Measurements from ENCODE around the gene KIF13A. TPM values are rescaled to one million over a fixed set of nuclear protein-coding genes. Genes with fewer than 3 reads are reported as not detected.

KIF13A gene
- total RNA-seq, 3 donors from 2014 or later (not counting 1 experiment from before 2014, with no cell fraction given): 15.0 to 26.4 (median 19.5) TPM

DNA sequence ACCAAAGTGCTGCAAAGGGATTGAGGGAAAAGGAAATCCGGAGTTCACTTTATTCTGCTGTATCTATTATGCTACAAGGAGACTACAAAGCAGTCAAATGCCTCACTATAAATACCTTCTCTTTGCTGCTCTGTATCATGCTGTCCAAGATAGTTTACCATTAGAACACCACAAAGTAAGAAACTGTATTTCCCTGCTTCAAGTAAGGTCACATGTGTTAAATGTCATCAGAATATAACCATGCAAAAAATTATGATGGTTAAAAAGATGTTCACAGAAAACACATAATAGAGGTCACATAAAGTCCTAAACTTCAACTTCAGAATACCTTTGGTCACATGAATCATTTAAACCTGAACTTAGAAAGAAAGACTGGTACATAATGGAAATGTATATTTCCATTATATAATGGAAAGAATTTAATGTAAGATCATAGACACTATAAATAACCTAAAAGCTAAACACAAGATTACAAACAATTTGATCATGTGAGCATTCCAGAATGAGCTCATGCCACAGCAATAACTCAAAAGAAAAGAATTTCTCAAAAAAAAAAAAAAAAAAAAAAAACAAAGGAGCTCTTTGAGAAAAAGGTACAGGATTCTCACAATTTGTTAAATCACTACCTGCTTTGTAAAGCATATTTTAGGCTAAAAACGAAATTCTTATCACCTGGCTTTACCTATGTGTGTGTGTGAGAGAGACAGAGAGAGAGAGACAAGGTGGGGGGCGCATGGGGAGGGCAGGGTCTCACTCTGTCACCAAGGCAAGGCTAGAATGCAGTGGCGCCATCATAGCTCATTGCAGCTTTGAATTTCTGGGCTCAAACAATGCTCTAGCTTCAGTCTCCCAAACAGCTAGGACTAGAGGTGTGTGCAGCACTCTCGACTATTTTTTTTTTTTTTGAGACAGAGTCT is 58.7 kb downstream of the KIF13A start:
- H3K36me3 Mint-ChIP-seq: no peaks in the 10 kb centered on the region
- intact Hi-C loops (cut with micrococcal nuclease): no loop called here
- DNase-seq (no peak), ATAC-seq (no peak)
- H3K4me3 Mint-ChIP-seq: no peak overlapping the region
- Histone ChIP-seq H3K36me3 (ENCODE audit: control insufficient read depth, insufficient read depth, low read length) (no peaks in the 10 kb centered on the region), H3K27me3 (ENCODE audit: control insufficient read depth, insufficient read depth, low read length) (no peaks in the 10 kb centered on the region), H3K4me3 (ENCODE audit: low read length) (no peak overlapping the region), H3K9me3 (ENCODE audit: control insufficient read depth, insufficient read depth, low read length) (no peaks in the 10 kb centered on the region), H3K4me1 (ENCODE audit: control insufficient read depth, insufficient read depth, low read length) (peaks cover 10% of the 10 kb centered on the region), H3K27ac (ENCODE audit: low read length) (no peak overlapping the region)
- TF ChIP-seq CTCF (IDR thresholded peaks at IDR 0.05): no peak
- no peaks in the 10 kb centered on the region for H3K27me3 Mint-ChIP-seq (ENCODE audit: low read depth in 2 of 2)
- peak overlapping the region; percentile 37 to 62 for H3K27ac Mint-ChIP-seq
- WGBS (ENCODE audit: insufficient coverage): 83% methylated on average over 5 of the region's 5 CpGs
- H3K4me1 Mint-ChIP-seq: peaks cover 32 to 66% of the 10 kb centered on the region in 2 donors
- H3K9me3 Mint-ChIP-seq: no peaks in the 10 kb centered on the region

GRCh38 chr6:17927705-17928104 is 59.7 kb downstream of the KIF13A start:
- intact Hi-C loops (cut with micrococcal nuclease): no loop called here
- no peaks in the 10 kb centered on the region for H3K36me3 ChIP-seq (ENCODE audit: control insufficient read depth, insufficient read depth, low read length)
- no peak for TF ChIP-seq CTCF (IDR thresholded peaks at IDR 0.05)
- ATAC-seq: peak; percentile 82 to 89 (median 87)
- no peaks in the 10 kb centered on the region for H3K9me3 ChIP-seq (ENCODE audit: control insufficient read depth, insufficient read depth, low read length)
- peaks cover 3% of the 10 kb centered on the region for H3K4me1 ChIP-seq (ENCODE audit: control insufficient read depth, insufficient read depth, low read length)
- Mint-ChIP-seq H3K9me3 (no peaks in the 10 kb centered on the region), H3K36me3 (no peaks in the 10 kb centered on the region), H3K27ac (peak overlapping the region; percentile 37 to 62), H3K4me1 (peaks cover 29 to 60% of the 10 kb centered on the region in 2 donors), H3K4me3 (no peak overlapping the region), H3K27me3 (ENCODE audit: low read depth in 2 of 2) (no peaks in the 10 kb centered on the region)
- peak in 1 of 2 donors; percentile 32 for DNase-seq
- 69% methylated on average over 3 of the region's 3 CpGs for WGBS (ENCODE audit: insufficient coverage)
- H3K27me3 ChIP-seq (ENCODE audit: control insufficient read depth, insufficient read depth, low read length): no peaks in the 10 kb centered on the region
- H3K27ac ChIP-seq (ENCODE audit: low read length): no peak overlapping the region
- H3K4me3 ChIP-seq (ENCODE audit: low read length): no peak overlapping the region

DNA sequence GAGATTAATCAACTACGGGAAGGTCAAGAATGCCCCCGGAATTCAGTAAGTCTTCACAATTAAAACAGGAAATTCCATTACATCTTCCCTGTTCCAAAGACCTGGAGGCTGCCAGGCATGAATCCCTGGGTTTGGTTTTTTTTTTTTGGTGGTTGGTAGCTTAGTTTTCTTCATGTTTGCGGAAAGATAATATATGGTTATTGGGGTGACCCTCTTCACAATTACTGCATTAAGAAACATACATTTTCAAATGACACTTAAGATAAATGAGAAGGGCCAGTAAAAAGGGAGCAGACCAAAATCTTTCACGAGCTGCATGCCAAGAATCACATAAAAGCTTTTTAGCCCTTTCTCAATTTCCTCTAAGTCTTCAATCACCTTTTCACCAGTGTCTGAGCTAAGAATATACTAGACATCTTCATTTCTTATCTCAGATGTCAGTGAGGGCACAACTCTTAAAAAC is 64.0 kb downstream of the KIF13A start:
- H3K9me3 ChIP-seq (ENCODE audit: control insufficient read depth, insufficient read depth, low read length): no peaks in the 10 kb centered on the region
- no peaks in the 10 kb centered on the region for H3K36me3 Mint-ChIP-seq
- no peaks in the 10 kb centered on the region for H3K27me3 ChIP-seq (ENCODE audit: control insufficient read depth, insufficient read depth, low read length)
- intact Hi-C loops (cut with micrococcal nuclease): no loop called here
- no peak for DNase-seq
- TF ChIP-seq CTCF (IDR thresholded peaks at IDR 0.05): no peak
- no peaks in the 10 kb centered on the region for H3K4me1 ChIP-seq (ENCODE audit: control insufficient read depth, insufficient read depth, low read length)
- no peak overlapping the region for H3K4me3 Mint-ChIP-seq
- no peak overlapping the region for H3K27ac ChIP-seq (ENCODE audit: low read length)
- no peak for ATAC-seq
- WGBS (ENCODE audit: insufficient coverage): 67% methylated on average over 1 of the region's 4 CpGs
- H3K27ac Mint-ChIP-seq: no peak overlapping the region
- no peaks in the 10 kb centered on the region for H3K9me3 Mint-ChIP-seq
- H3K36me3 ChIP-seq (ENCODE audit: control insufficient read depth, insufficient read depth, low read length): no peaks in the 10 kb centered on the region
- H3K4me3 ChIP-seq (ENCODE audit: low read length): no peak overlapping the region
- H3K4me1 Mint-ChIP-seq: peaks cover 12 to 33% of the 10 kb centered on the region in 2 donors
- H3K27me3 Mint-ChIP-seq (ENCODE audit: low read depth in 2 of 2): no peaks in the 10 kb centered on the region

Measured in natural killer cell (primary cell).